BE2C (cell line): ENCODE results near the gene ELOA2.
A peak's percentile ranks its signal among the peaks of the same experiment; 100 is the strongest.
"Not testable (repeated sequence)": the region's sequence is repeated elsewhere in the genome, so short reads cannot be mapped to it uniquely, and the experiment has no call there.

Experiments used
- DNase-seq: peaks from one replicate; pipeline ENCODE4 v3.0.0-alpha.2; 2020
- H3K27me3 ChIP-seq: fragments of 250-450 bp; sonication (Bioruptor Pico); 2 replicates; pipeline ENCODE4 v1.5.1; 2020; ENCODE audit warnings: mild to moderate bottlenecking
- H3K36me3 ChIP-seq: fragments of 250-450 bp; sonication (Bioruptor Pico); 2 replicates; pipeline ENCODE4 v1.5.1; 2020; ENCODE audit warnings: mild to moderate bottlenecking
- H3K4me1 ChIP-seq: fragments of 250-450 bp; sonication (Bioruptor Pico); 2 replicates; pipeline ENCODE4 v1.5.1; 2020
- H3K4me3 ChIP-seq: 2 replicates; pipeline ENCODE4 v1.5.1; 2011; ENCODE audit warnings: low read depth, low read length
- H3K9me3 ChIP-seq: fragments of 250-450 bp; sonication (Bioruptor Pico); 2 replicates; pipeline ENCODE4 v1.5.1; 2020
- CTCF ChIP-seq: IDR thresholded peaks from 2 replicates; pipeline ENCODE4 v1.5.1; 2012; ENCODE audit warnings: mild to moderate bottlenecking, low read depth, low read length

The ELOA2 gene

GRCh38 chr18:47036927-47037578 lies 1.6 kb upstream of the ELOA2 start:
- Histone ChIP-seq H3K9me3 (no peaks in the 10 kb centered on the region), H3K36me3 (no peaks in the 10 kb centered on the region), H3K4me3 (no peak overlapping the region), H3K4me1 (no peaks in the 10 kb centered on the region), H3K27me3 (peaks cover under 1% of the 10 kb centered on the region)
- TF ChIP-seq CTCF = no peak
- DNase-seq = no peak

GRCh38 chr18:47036298-47036874 lies 965 bp upstream of the ELOA2 start:
- H3K27me3 ChIP-seq = peaks cover 4% of the 10 kb centered on the region
- no peaks in the 10 kb centered on the region for H3K36me3 ChIP-seq
- DNase-seq = peak; percentile 7
- peak; percentile 61 for TF ChIP-seq CTCF
- H3K4me1 ChIP-seq = no peaks in the 10 kb centered on the region
- H3K9me3 ChIP-seq = no peaks in the 10 kb centered on the region
- H3K4me3 ChIP-seq = no peak overlapping the region

DNA sequence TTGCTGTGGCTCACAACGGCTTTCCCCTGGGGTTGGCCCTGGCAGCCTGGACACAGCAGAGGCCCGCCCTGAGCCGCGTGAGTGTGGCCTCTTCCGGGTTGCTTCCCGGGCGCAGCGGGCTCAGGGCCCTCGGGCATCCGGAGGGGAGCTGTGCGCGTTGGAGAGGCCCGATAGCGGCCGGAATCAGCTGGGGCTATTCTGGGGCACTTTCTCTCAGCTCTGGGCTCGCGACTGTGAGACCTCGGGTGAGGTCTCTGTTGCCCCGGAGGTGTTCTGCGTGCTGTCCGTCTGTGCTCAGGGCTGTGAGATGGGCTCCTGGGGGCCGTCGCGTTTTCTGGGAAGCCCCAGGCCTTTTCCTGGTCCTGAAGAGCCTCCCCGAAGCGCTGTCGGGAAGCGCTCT lies 830 bp downstream of the ELOA2 start:
- H3K27me3 ChIP-seq, H3K4me3 ChIP-seq, H3K36me3 ChIP-seq, H3K9me3 ChIP-seq, H3K4me1 ChIP-seq, DNase-seq: not testable (repeated sequence)

- no peaks in the 10 kb centered on the region for H3K4me1 ChIP-seq
- H3K4me3 ChIP-seq = no peak overlapping the region
- H3K9me3 ChIP-seq = no peaks in the 10 kb centered on the region
- H3K27me3 ChIP-seq = peaks cover 4% of the 10 kb centered on the region
- DNase-seq = no peak
- no peak for TF ChIP-seq CTCF
- H3K36me3 ChIP-seq = no peaks in the 10 kb centered on the region
Measured at GRCh38 chr18:47032945-47033344, 2.5 kb downstream of the ELOA2 start.

DNA sequence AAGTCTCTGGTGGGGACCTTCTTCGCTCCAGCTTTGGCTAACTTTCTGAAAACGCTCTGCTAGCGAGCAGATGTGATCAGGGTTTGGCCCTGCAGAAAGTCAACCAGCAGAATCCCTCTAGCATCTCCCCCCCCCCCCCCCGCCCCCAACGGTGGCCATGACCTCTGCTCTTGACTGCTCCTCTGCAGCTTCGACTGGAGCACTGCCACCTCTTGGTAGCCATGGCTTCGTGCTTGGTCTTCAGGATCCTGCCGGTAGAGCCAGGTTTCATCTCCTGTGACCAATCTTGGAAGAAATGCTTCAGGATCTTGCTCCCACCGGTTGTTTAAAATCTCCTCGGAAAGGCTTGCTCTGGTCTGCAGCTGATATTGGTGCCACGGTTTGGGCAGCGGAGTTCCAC lies 4.5 kb downstream of the ELOA2 start:
- H3K36me3 ChIP-seq, H3K4me3 ChIP-seq, DNase-seq, H3K27me3 ChIP-seq, H3K9me3 ChIP-seq, H3K4me1 ChIP-seq: not testable (repeated sequence)

DNA sequence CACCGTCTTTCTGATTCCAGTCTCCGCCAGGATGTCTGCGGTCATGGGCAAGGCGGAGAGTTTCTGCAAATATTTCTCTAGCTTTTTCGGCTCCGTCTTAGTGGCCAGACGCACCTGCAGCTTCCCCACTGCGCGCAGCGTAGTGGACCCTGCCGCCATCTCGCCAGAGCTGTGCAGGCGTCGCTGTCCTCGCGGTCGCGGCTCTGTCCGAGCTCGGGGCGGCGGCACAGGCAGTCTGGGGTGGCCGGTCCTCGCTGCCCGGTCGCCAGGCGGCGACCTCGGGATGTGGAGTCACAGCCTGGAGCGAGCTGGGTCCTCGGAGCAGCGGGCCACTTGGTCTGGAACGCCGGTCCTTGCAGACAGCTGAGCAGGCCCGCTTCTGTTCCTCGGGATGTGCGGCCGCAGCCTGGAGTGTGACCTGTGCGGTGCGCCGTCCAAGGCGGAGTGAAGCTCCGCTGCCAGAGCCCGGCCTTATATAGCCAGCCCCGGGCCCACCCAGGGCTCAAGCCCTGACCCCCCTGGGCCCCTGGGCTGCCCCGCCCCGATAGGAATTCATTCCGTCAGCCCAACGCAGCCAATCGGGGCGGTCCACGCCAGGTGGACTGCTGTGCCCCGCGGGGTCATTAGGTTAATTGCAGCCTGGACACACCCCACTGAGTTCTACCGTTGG lies 5.6 kb downstream of the ELOA2 start:
- not testable (repeated sequence) for H3K4me1 ChIP-seq, H3K4me3 ChIP-seq, H3K36me3 ChIP-seq, H3K27me3 ChIP-seq, DNase-seq, H3K9me3 ChIP-seq

DNA sequence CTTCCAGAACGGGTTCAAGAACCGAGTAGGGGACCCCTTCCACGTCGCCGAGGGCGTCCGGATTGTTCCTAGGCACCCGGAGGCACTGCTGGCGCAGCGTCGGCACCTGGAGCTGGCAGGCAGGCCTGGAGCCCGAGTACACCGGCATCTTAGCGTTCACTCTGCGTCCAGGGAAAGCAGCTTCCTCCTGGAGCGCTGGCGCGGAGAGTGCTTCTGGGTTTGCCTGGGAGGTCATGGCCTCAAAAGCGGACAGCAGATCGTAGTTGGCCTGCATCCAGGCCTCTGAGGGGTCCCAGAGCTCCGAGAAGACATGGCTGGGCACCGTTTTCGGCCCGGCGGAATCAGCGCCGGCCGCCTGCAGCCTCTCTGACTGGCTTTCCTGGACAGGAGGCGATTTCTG lies 6.7 kb downstream of the ELOA2 start:
- H3K4me1 ChIP-seq, H3K27me3 ChIP-seq, DNase-seq, H3K4me3 ChIP-seq, H3K9me3 ChIP-seq, H3K36me3 ChIP-seq: not testable (repeated sequence)

- H3K4me3 ChIP-seq, H3K36me3 ChIP-seq, DNase-seq, H3K9me3 ChIP-seq, H3K4me1 ChIP-seq, H3K27me3 ChIP-seq: not testable (repeated sequence)
Measured at GRCh38 chr18:47025557-47026174, 9.8 kb downstream of the ELOA2 start.

DNA sequence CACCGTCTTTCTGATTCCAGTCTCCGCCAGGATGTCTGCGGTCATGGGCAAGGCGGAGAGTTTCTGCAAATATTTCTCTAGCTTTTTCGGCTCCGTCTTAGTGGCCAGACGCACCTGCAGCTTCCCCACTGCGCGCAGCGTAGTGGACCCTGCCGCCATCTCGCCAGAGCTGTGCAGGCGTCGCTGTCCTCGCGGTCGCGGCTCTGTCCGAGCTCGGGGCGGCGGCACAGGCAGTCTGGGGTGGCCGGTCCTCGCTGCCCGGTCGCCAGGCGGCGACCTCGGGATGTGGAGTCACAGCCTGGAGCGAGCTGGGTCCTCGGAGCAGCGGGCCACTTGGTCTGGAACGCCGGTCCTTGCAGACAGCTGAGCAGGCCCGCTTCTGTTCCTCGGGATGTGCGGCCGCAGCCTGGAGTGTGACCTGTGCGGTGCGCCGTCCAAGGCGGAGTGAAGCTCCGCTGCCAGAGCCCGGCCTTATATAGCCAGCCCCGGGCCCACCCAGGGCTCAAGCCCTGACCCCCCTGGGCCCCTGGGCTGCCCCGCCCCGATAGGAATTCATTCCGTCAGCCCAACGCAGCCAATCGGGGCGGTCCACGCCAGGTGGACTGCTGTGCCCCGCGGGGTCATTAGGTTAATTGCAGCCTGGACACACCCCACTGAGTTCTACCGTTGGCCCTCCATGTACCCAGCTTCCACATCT lies 11.5 kb downstream of the ELOA2 start:
- H3K4me1 ChIP-seq = not testable (repeated sequence)

DNA sequence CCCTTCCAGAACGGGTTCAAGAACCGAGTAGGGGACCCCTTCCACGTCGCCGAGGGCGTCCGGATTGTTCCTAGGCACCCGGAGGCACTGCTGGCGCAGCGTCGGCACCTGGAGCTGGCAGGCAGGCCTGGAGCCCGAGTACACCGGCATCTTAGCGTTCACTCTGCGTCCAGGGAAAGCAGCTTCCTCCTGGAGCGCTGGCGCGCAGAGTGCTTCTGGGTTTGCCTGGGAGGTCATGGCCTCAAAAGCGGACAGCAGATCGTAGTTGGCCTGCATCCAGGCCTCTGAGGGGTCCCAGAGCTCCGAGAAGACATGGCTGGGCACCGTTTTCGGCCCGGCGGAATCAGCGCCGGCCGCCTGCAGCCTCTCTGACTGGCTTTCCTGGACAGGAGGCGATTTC lies 12.6 kb downstream of the ELOA2 start:
- not testable (repeated sequence) for H3K36me3 ChIP-seq, H3K9me3 ChIP-seq, H3K4me3 ChIP-seq, H3K27me3 ChIP-seq, H3K4me1 ChIP-seq
- peak; percentile 9 for DNase-seq

More for the DNA sequence above, 11.5 kb downstream of the ELOA2 start:
- H3K4me3 ChIP-seq, H3K27me3 ChIP-seq, DNase-seq, H3K36me3 ChIP-seq, H3K9me3 ChIP-seq: not testable (repeated sequence)

GRCh38 chr18:47020757-47021156 lies 14.7 kb downstream of the ELOA2 start:
- H3K4me1 ChIP-seq, H3K27me3 ChIP-seq, H3K36me3 ChIP-seq, H3K9me3 ChIP-seq, DNase-seq, H3K4me3 ChIP-seq: not testable (repeated sequence)

GRCh38 chr18:47019870-47020269 lies 15.6 kb downstream of the ELOA2 start:
- not testable (repeated sequence) for H3K36me3 ChIP-seq, H3K9me3 ChIP-seq, DNase-seq, H3K27me3 ChIP-seq, H3K4me3 ChIP-seq, H3K4me1 ChIP-seq
